NCI-H2227 (cell line): ENCODE measurements around the gene KDM5C.

Experiments
- DNase-seq: peaks from one replicate; lab custom pipeline; 2025; ENCODE audit not compliant: unreplicated experiment; lab: John Stamatoyannopoulos, UW

The KDM5C gene

GRCh38 chrX:53224860-53225797 is at the start of gene KDM5C:
Gene KDM5C (minus strand): TSS chrX:53225207. CDS start chrX:53224889, 318 bp downstream.
- DNase-seq = peak; percentile 97

- no peak for DNase-seq
These were observed 47.9 kb upstream of the KDM5C start for GRCh38 chrX:53272808-53273337.

- DNase-seq = no peak
These were observed 44.6 kb upstream of the KDM5C start for GRCh38 chrX:53269536-53270107.

- DNase-seq = no peak
These were observed 43.2 kb upstream of the KDM5C start for GRCh38 chrX:53268173-53268572.

- DNase-seq = no peak
These were observed 41.9 kb upstream of the KDM5C start for GRCh38 chrX:53266914-53267313.

GRCh38 chrX:53265771-53266574 is 41.0 kb upstream of the KDM5C start:
- peak; percentile 32 for DNase-seq

- DNase-seq = no peak
These were observed 38.6 kb upstream of the KDM5C start for GRCh38 chrX:53263597-53264094.

GRCh38 chrX:53262918-53263394 is 37.9 kb upstream of the KDM5C start:
- no peak for DNase-seq

- peak; percentile 61 for DNase-seq
These were observed 37.3 kb upstream of the KDM5C start for GRCh38 chrX:53262189-53262917.

GRCh38 chrX:53261355-53261972 is 36.5 kb upstream of the KDM5C start:
- peak; percentile 42 for DNase-seq

GRCh38 chrX:53260836-53261235 is 35.8 kb upstream of the KDM5C start:
- DNase-seq = no peak

- no peak for DNase-seq
These were observed 32.8 kb upstream of the KDM5C start for GRCh38 chrX:53257670-53258423.

GRCh38 chrX:53257166-53257565 is 32.2 kb upstream of the KDM5C start:
- DNase-seq = no peak

GRCh38 chrX:53256446-53257041 is 31.5 kb upstream of the KDM5C start:
- DNase-seq = peak; percentile 35

- DNase-seq = no peak
These were observed 30.8 kb upstream of the KDM5C start for GRCh38 chrX:53255738-53256191.

- no peak for DNase-seq
These were observed 29.8 kb upstream of the KDM5C start for GRCh38 chrX:53254570-53255461.

GRCh38 chrX:53253293-53254020 is 28.4 kb upstream of the KDM5C start:
- DNase-seq = no peak
